B cell (primary cell): Measurements from ENCODE around the gene RARS2. TPM values are rescaled to one million over a fixed set of nuclear protein-coding genes. Genes with fewer than 3 reads are reported as not detected.
A peak's percentile ranks its signal among the peaks of the same experiment; 100 is the strongest.

ENCODE experiments used
- ATAC-seq: fragments of 200-7000 bp; cut with Tn5 transposase; one replicate; pipeline ENCODE4 v1.10.0; 2021; ENCODE audit warnings: low read depth, mild to moderate bottlenecking, moderate number of reproducible peaks, moderate library complexity
- CTCF ChIA-PET: fragments of 350-600 bp; sonication (Branson Sonifier 250); formaldehyde crosslinking; loops from one replicate; lab custom pipeline; 2021; ENCODE audit warnings: antibody characterized with exemption, inconsistent platforms; lab: Charles Lee
- POLR2A ChIA-PET: fragments of 350-600 bp; sonication (Branson Sonifier 250); formaldehyde crosslinking; loops from one replicate; lab custom pipeline; 2021; ENCODE audit warnings: antibody characterized with exemption; lab: Charles Lee
- DNase-seq: peaks from one replicate; pipeline ENCODE4 v3.0.0; 2013
- H2AFZ ChIP-seq: 2 replicates; pipeline ENCODE4 v1.6.1; 2012; ENCODE audit warnings: mild to moderate bottlenecking, low read depth, low read length; ENCODE audit not compliant: insufficient read depth, poor library complexity, severe bottlenecking
- H3K27ac ChIP-seq, 2 donors: 1 replicate in 1 of 2; 2 replicates in 1 of 2; pipeline ENCODE4 v1.5.1; 2012 to 2013; ENCODE audit warnings: low read length in 2 of 2, mild to moderate bottlenecking in 2 of 2, moderate library complexity in 1 of 2
- H3K27me3 ChIP-seq, 4 experiments: fragments of 200-600 bp in 1 of 4; sonication (generic) in 1 of 4; replicated peaks in 1 of 4; 1 replicate in 2 of 4; 2 replicates in 2 of 4; pipeline versions ENCODE4 v1.6.1 to v1.7.0; 2013 to 2016; ENCODE audit warnings: low read length in 3 of 4, mild to moderate bottlenecking in 2 of 4, mixed read lengths in 1 of 4, moderate library complexity in 1 of 4; ENCODE audit not compliant: insufficient read depth in 4 of 4, control insufficient read depth in 3 of 4; ENCODE audit errors: control extremely low read depth in 1 of 4
- H3K36me3 ChIP-seq, 2 experiments: replicated peaks in 1 of 2; 1 replicate in 1 of 2; 2 replicates in 1 of 2; pipeline versions ENCODE4 v1.6.1 to v1.7.1; 2013; ENCODE audit warnings: low read length in 1 of 2; ENCODE audit not compliant: insufficient read depth in 2 of 2, control insufficient read depth in 1 of 2; ENCODE audit errors: control extremely low read depth in 1 of 2, extremely low read depth in 1 of 2
- H3K4me1 ChIP-seq, 2 donors: fragments of 200-600 bp in 1 of 2; sonication (generic) in 1 of 2; 1 replicate in 1 of 2; 2 replicates in 1 of 2; pipeline versions ENCODE4 v1.5.1 to v1.6.1; 2013 to 2017; ENCODE audit warnings: low read length in 2 of 2; ENCODE audit not compliant: control insufficient read depth in 2 of 2, insufficient read depth in 2 of 2
- H3K4me2 ChIP-seq: replicated peaks from 2 replicates; pipeline ENCODE3; 2012; ENCODE audit warnings: mild to moderate bottlenecking, low read depth, low read length; ENCODE audit not compliant: poor library complexity, severe bottlenecking
- H3K4me3 ChIP-seq, 5 experiments: fragments of 200-600 bp in 1 of 5; sonication (generic) in 1 of 5; 1 replicate in 3 of 5; 2 replicates in 2 of 5; pipeline versions ENCODE4 v1.5.1 to v1.7.0; 2011 to 2016; ENCODE audit warnings: low read length in 4 of 5, mild to moderate bottlenecking in 4 of 5, low read depth in 2 of 5, control low read depth in 1 of 5, moderate library complexity in 1 of 5; ENCODE audit not compliant: insufficient read depth in 1 of 5; ENCODE audit errors: control extremely low read depth in 1 of 5, extremely low read depth in 1 of 5
- H3K79me2 ChIP-seq: fragments of 200-600 bp; sonication (generic); one replicate; pipeline ENCODE4 v1.6.0; 2016; ENCODE audit warnings: low read length; ENCODE audit not compliant: control insufficient read depth, insufficient read depth
- H3K9ac ChIP-seq: fragments of 200-600 bp; sonication (generic); 2 replicates; pipeline ENCODE4 v1.6.1; 2017; ENCODE audit warnings: mild to moderate bottlenecking, low read length, moderate library complexity
- H3K9me3 ChIP-seq, 3 donors: one replicate each; pipeline versions ENCODE4 v1.6.1 to v1.7.1; 2013; ENCODE audit warnings: low read length in 2 of 3; ENCODE audit not compliant: control insufficient read depth in 2 of 3, insufficient read depth in 1 of 3; ENCODE audit errors: control extremely low read depth in 1 of 3
- H4K20me1 ChIP-seq: 2 replicates; pipeline ENCODE4 v1.6.0; 2012; ENCODE audit warnings: mild to moderate bottlenecking, low read length; ENCODE audit not compliant: insufficient read depth, control insufficient read depth, poor library complexity, severe bottlenecking
- H3K27ac Mint-ChIP-seq: one replicate; pipeline ENCODE4 v1.8.0; 2021; ENCODE audit warnings: mixed read lengths
- H3K27me3 Mint-ChIP-seq: one replicate; pipeline ENCODE4 v1.8.0; 2021; ENCODE audit warnings: mixed read lengths
- H3K4me1 Mint-ChIP-seq: one replicate; pipeline ENCODE4 v1.8.0; 2021; ENCODE audit warnings: mixed read lengths
- H3K4me3 Mint-ChIP-seq: one replicate; pipeline ENCODE4 v1.8.0; 2021; ENCODE audit warnings: mixed read lengths
- H3K9me3 Mint-ChIP-seq: one replicate; pipeline ENCODE4 v1.8.0; 2022; ENCODE audit warnings: mixed read lengths; ENCODE audit not compliant: insufficient read depth
- CTCF ChIP-seq: fragments of 200-600 bp; IDR thresholded peaks from one replicate; pipeline ENCODE4 v1.8.0; 2022; ENCODE audit warnings: antibody characterized with exemption, mild to moderate bottlenecking
- EZH2 ChIP-seq: IDR thresholded peaks from 2 replicates; pipeline ENCODE4 v1.6.1; 2012; ENCODE audit warnings: borderline replicate concordance, low read depth, mild to moderate bottlenecking, moderate library complexity, low read length; ENCODE audit not compliant: insufficient read depth, poor library complexity, severe bottlenecking
- WGBS: methylation state at CpG from one replicate; pipeline ENCODE4 v1.1.5; 2013; ENCODE audit warnings: missing lambda C conversion rate; ENCODE audit not compliant: insufficient coverage; 5-methylcytosine and 5-hydroxymethylcytosine counted together
- intact Hi-C: fragments of 100-400 bp; cut with micrococcal nuclease; formaldehyde crosslinking; loops from one replicate; pipeline ENCODE4 v1.10.0; 2022
- polyA plus RNA-seq: library from polyadenylated mRNA; depleted of rRNA; stranded (reverse); fragments of >200 nt; gene quantifications from 2 replicates; pipeline ENCODE4 v1.2.3, GENCODE V29; 2012
- total RNA-seq, 2 donors: library from RNA; stranded (reverse); fragments of 120-200 nt in 1 of 2; gene quantifications; 1 replicate in 1 of 2; 2 replicates in 1 of 2; pipeline versions ENCODE4 v1.2.3 to v1.2.4, GENCODE V29; 2013 to 2022

The RARS2 gene
- total and polyA plus RNA-seq, 2 donors (not counting 1 experiment from before 2014, with no cell fraction given): 7.1 to 38.7 TPM

- Mint-ChIP-seq H3K4me3 (no peak overlapping the region), H3K27me3 (no peaks in the 10 kb centered on the region), H3K9me3 (no peaks in the 10 kb centered on the region), H3K27ac (no peak overlapping the region), H3K4me1 (no peaks in the 10 kb centered on the region)
- peaks cover 1 to 2% of the 10 kb centered on the region in 2 experiments for H3K36me3 ChIP-seq
- no peaks in the 10 kb centered on the region for H3K27me3 ChIP-seq
- no peak overlapping the region for H3K27ac ChIP-seq
- H3K4me3 ChIP-seq: no peak overlapping the region
- no peak overlapping the region for H2AFZ ChIP-seq
- DNase-seq: peak; percentile 16
- intact Hi-C loops: no loop called here
- no peaks in the 10 kb centered on the region for H4K20me1 ChIP-seq
- no peak for ATAC-seq
- no peak for TF ChIP-seq EZH2
- TF ChIP-seq CTCF: no peak
- ChIA-PET POLR2A (no interaction called here), CTCF (no interaction called here)
- H3K4me1 ChIP-seq: no peaks in the 10 kb centered on the region
- H3K9me3 ChIP-seq: no peaks in the 10 kb centered on the region
- H3K9ac ChIP-seq: no peak overlapping the region
- no peak overlapping the region for H3K4me2 ChIP-seq
- 54% methylated on average over 4 of the region's 9 CpGs for WGBS
- peaks cover 10% of the 10 kb centered on the region for H3K79me2 ChIP-seq
Observed at GRCh38 chr6:87483929-87484328, 105.9 kb downstream of the RARS2 start.

- Histone ChIP-seq H3K36me3 (peaks cover 0 to 8% of the 10 kb centered on the region in 2 experiments), H2AFZ (no peak overlapping the region), H3K4me2 (no peak overlapping the region), H3K9ac (no peak overlapping the region), H3K9me3 (no peaks in the 10 kb centered on the region), H4K20me1 (peaks cover 2% of the 10 kb centered on the region), H3K4me1 (no peaks in the 10 kb centered on the region), H3K4me3 (no peak overlapping the region), H3K27ac (no peak overlapping the region), H3K79me2 (peaks cover 17% of the 10 kb centered on the region), H3K27me3 (no peaks in the 10 kb centered on the region)
- no peaks in the 10 kb centered on the region for H3K9me3 Mint-ChIP-seq
- ChIA-PET CTCF (no interaction called here), POLR2A (no interaction called here)
- H3K27ac Mint-ChIP-seq: no peak overlapping the region
- no peak overlapping the region for H3K4me3 Mint-ChIP-seq
- WGBS: no CpG with 5 or more reads among the region's 4 CpGs
- no peak for ATAC-seq
- H3K4me1 Mint-ChIP-seq: no peaks in the 10 kb centered on the region
- H3K27me3 Mint-ChIP-seq: no peaks in the 10 kb centered on the region
- intact Hi-C loops: no loop called here
- TF ChIP-seq EZH2 (no peak), CTCF (no peak)
- no peak for DNase-seq
Observed at GRCh38 chr6:87482366-87482765, 107.4 kb downstream of the RARS2 start.
